Measurements from ENCODE around the gene ABLIM2.
"Not testable (repeated sequence)": the region's sequence is repeated elsewhere in the genome, so short reads cannot be mapped to it uniquely, and the experiment has no call there.

Gene ABLIM2

DNA sequence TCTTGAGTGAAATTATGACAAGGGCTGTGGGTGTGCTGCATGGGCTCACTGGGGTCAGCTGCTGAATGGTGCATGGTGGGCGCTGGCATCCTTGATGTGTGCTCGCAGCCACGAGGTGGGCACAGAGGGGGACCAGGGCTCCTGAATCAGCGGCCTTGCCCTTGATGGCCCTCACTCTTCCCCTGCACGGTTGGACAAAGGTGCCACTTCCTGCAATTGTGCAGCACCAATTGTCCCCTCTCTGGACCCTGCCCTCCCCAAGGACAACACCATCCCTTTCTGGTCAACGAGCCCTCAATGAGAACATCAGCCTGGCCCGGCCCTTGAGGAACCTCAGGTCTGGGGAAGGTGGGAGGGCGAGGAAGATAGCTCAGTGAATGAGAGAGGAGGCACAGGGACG, 16.1 kb downstream of the ABLIM2 start:
- ATAC-seq, result no peak
- TF ChIP-seq OSR1 (CRISPR knock-in tag; IDR thresholded peaks at IDR 0.05), result no peak
- TF ChIP-seq ZC3H10 (CRISPR knock-in tag; IDR thresholded peaks at IDR 0.05), result no peak
- no peak for TF ChIP-seq RARB (CRISPR knock-in tag; IDR thresholded peaks at IDR 0.05)
- no peak for TF ChIP-seq ZFP3 (CRISPR knock-in tag; IDR thresholded peaks at IDR 0.05)
- no peak for TF ChIP-seq ZNF70 (CRISPR knock-in tag; IDR thresholded peaks at IDR 0.05)
- no peak for TF ChIP-seq PPARA (CRISPR knock-in tag; IDR thresholded peaks at IDR 0.05; ENCODE audit: borderline replicate concordance)
- no peak for TF ChIP-seq GLIS3 (CRISPR knock-in tag; IDR thresholded peaks at IDR 0.05)
- TF ChIP-seq SNAI2 (CRISPR knock-in tag; IDR thresholded peaks at IDR 0.05), result no peak
- no peak for TF ChIP-seq ISL1 (CRISPR knock-in tag; IDR thresholded peaks at IDR 0.05)
- no peak for TF ChIP-seq CSDC2 (CRISPR knock-in tag; IDR thresholded peaks at IDR 0.05)
- TF ChIP-seq TSHZ2 (CRISPR knock-in tag; IDR thresholded peaks at IDR 0.05), result no peak

DNA sequence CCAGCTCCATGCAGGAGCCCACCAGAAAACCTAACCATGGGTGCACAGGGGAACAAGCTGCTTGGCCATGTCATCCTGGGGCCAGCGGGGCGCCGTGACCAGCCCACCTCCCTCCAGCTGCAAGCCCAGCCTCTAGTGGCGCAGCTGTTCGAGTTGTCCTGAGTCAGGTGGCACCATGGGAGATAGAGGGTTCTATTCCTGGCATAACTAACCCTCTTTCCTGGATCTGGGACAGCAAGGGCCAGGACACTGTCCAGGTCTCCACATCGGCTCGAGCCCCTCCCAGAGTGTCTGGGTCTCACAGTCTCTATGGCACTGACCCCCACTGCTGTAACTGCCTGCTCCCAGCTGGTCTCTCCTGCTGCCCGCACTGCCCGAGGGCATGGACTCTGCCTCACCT, 16.7 kb downstream of the ABLIM2 start:
- TF ChIP-seq ZNF8 (CRISPR knock-in tag; IDR thresholded peaks at IDR 0.05) (no peak), TCF4 (CRISPR knock-in tag; IDR thresholded peaks at IDR 0.05; ENCODE audit: borderline replicate concordance) (no peak), ARNTL (CRISPR knock-in tag; IDR thresholded peaks at IDR 0.05; ENCODE audit: borderline replicate concordance, low read depth) (no peak), PPARA (CRISPR knock-in tag; IDR thresholded peaks at IDR 0.05; ENCODE audit: borderline replicate concordance) (no peak), BACH2 (CRISPR knock-in tag; IDR thresholded peaks at IDR 0.05; ENCODE audit: borderline replicate concordance) (no peak), ZFP3 (CRISPR knock-in tag; IDR thresholded peaks at IDR 0.05) (no peak)
- TF ChIP-seq, protein P1, sequence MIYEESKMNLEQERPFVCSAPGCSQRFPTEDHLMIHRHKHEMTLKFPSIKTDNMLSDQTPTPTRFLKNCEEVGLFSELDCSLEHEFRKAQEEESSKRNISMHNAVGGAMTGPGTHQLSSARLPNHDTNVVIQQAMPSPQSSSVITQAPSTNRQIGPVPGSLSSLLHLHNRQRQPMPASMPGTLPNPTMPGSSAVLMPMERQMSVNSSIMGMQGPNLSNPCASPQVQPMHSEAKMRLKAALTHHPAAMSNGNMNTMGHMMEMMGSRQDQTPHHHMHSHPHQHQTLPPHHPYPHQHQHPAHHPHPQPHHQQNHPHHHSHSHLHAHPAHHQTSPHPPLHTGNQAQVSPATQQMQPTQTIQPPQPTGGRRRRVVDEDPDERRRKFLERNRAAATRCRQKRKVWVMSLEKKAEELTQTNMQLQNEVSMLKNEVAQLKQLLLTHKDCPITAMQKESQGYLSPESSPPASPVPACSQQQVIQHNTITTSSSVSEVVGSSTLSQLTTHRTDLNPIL (CRISPR knock-in tag; IDR thresholded peaks at IDR 0.05; ENCODE audit: low read depth), result no peak
- ATAC-seq, result no peak; the same call in 2 of the 3 replicates

- TF ChIP-seq RARB (CRISPR knock-in tag; IDR thresholded peaks at IDR 0.05) (no peak), TSHZ2 (CRISPR knock-in tag; IDR thresholded peaks at IDR 0.05) (no peak), ARNTL (CRISPR knock-in tag; IDR thresholded peaks at IDR 0.05; ENCODE audit: borderline replicate concordance, low read depth) (no peak), ZFP30 (CRISPR knock-in tag; IDR thresholded peaks at IDR 0.05) (no peak), ZNF70 (CRISPR knock-in tag; IDR thresholded peaks at IDR 0.05) (no peak), ZNF8 (CRISPR knock-in tag; IDR thresholded peaks at IDR 0.05) (no peak), POU6F1 (CRISPR knock-in tag; IDR thresholded peaks at IDR 0.05; ENCODE audit: borderline replicate concordance, low read depth) (no peak), PPARA (CRISPR knock-in tag; IDR thresholded peaks at IDR 0.05; ENCODE audit: borderline replicate concordance) (no peak), BACH2 (CRISPR knock-in tag; IDR thresholded peaks at IDR 0.05; ENCODE audit: borderline replicate concordance) (no peak), OSR1 (CRISPR knock-in tag; IDR thresholded peaks at IDR 0.05) (no peak), TOX (CRISPR knock-in tag; IDR thresholded peaks at IDR 0.05; ENCODE audit: borderline replicate concordance) (no peak), TCF4 (CRISPR knock-in tag; IDR thresholded peaks at IDR 0.05; ENCODE audit: borderline replicate concordance) (no peak), ZC3H10 (CRISPR knock-in tag; IDR thresholded peaks at IDR 0.05) (no peak), ESRRG (CRISPR knock-in tag; IDR thresholded peaks at IDR 0.05) (no peak), ZFP3 (CRISPR knock-in tag; IDR thresholded peaks at IDR 0.05) (no peak), ISL1 (CRISPR knock-in tag; IDR thresholded peaks at IDR 0.05) (no peak), CSDC2 (CRISPR knock-in tag; IDR thresholded peaks at IDR 0.05) (no peak)
- TF ChIP-seq, protein P2, sequence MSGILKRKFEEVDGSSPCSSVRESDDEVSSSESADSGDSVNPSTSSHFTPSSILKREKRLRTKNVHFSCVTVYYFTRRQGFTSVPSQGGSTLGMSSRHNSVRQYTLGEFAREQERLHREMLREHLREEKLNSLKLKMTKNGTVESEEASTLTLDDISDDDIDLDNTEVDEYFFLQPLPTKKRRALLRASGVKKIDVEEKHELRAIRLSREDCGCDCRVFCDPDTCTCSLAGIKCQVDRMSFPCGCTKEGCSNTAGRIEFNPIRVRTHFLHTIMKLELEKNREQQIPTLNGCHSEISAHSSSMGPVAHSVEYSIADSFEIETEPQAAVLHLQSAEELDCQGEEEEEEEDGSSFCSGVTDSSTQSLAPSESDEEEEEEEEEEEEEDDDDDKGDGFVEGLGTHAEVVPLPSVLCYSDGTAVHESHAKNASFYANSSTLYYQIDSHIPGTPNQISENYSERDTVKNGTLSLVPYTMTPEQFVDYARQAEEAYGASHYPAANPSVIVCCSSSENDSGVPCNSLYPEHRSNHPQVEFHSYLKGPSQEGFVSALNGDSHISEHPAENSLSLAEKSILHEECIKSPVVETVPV (CRISPR knock-in tag; IDR thresholded peaks at IDR 0.05), result no peak
- TF ChIP-seq, protein P3, sequence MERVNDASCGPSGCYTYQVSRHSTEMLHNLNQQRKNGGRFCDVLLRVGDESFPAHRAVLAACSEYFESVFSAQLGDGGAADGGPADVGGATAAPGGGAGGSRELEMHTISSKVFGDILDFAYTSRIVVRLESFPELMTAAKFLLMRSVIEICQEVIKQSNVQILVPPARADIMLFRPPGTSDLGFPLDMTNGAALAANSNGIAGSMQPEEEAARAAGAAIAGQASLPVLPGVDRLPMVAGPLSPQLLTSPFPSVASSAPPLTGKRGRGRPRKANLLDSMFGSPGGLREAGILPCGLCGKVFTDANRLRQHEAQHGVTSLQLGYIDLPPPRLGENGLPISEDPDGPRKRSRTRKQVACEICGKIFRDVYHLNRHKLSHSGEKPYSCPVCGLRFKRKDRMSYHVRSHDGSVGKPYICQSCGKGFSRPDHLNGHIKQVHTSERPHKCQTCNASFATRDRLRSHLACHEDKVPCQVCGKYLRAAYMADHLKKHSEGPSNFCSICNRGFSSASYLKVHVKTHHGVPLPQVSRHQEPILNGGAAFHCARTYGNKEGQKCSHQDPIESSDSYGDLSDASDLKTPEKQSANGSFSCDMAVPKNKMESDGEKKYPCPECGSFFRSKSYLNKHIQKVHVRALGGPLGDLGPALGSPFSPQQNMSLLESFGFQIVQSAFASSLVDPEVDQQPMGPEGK (CRISPR knock-in tag; IDR thresholded peaks at IDR 0.05; ENCODE audit: borderline replicate concordance), result no peak
- no peak for ATAC-seq
These were observed 17.7 kb downstream of the ABLIM2 start for GRCh38 chr4:8140915-8141314.

DNA sequence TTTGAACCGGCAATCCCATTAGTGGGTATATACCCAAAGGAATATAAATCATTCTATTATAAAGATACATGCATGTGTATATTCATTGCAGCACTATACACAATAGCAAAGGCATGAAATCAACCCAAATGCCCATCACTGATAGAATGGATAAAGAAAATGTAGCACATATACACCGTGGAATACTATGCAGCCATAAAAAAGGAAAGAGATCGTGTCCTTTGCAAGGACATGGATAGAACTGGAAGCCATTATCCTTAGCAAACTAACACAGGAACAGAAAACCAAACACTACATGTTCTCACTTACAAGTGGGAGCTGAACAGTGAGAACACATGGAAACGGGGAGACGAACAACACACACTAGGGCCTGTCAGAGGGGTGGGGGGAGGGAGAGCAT, 18.9 kb downstream of the ABLIM2 start:
- ATAC-seq, result not testable (repeated sequence)

Data from SK-N-SH treated with all-trans-retinoic acid at 6 μM for 48 hours (cell line).